Coronary artery (tissue), 2 donors: Measurements from ENCODE around the gene UTF1.

Source experiments
- DNase-seq: peaks from one replicate; pipeline ENCODE4 v3.0.0-alpha.2; 2017; ENCODE audit warnings: low spot score
- H3K27ac ChIP-seq, 2 donors: fragments of 200-600 bp; sonication (generic); one replicate each; pipeline ENCODE4 v1.5.1; 2016 to 2019
- H3K4me3 ChIP-seq: fragments of 200-600 bp; sonication (generic); 2 replicates; pipeline ENCODE4 v1.5.1; 2016; ENCODE audit warnings: mild to moderate bottlenecking, moderate library complexity
- TF ChIP-seq, protein P1 (sequence below): fragments of 200-600 bp; sonication (generic); IDR thresholded peaks from one replicate; pipeline ENCODE4 v1.5.1; 2019; ENCODE audit warnings: antibody characterized with exemption

UTF1 gene, protein sequence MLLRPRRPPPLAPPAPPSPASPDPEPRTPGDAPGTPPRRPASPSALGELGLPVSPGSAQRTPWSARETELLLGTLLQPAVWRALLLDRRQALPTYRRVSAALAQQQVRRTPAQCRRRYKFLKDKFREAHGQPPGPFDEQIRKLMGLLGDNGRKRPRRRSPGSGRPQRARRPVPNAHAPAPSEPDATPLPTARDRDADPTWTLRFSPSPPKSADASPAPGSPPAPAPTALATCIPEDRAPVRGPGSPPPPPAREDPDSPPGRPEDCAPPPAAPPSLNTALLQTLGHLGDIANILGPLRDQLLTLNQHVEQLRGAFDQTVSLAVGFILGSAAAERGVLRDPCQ

DNA sequence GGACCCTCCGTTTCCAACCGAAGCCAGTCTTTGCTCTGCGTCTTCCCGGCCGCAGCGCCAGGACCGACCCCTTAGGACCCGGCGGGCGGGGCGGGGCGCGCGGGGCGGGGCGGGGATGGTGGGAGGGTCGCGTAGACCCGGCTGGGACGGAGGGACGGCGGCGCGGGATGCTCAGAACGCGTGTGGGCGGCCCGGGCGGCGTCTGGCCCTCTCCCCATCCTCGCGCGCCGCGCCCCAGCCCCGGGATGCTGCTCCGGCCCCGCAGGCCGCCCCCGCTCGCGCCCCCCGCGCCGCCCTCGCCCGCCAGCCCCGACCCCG is at the start of gene UTF1:
Gene UTF1 (plus strand): TSS at position 174 of the 318 bp plus-strand sequence. CDS start 72 bp downstream, at position 246.
- TF ChIP-seq, protein P1, sequence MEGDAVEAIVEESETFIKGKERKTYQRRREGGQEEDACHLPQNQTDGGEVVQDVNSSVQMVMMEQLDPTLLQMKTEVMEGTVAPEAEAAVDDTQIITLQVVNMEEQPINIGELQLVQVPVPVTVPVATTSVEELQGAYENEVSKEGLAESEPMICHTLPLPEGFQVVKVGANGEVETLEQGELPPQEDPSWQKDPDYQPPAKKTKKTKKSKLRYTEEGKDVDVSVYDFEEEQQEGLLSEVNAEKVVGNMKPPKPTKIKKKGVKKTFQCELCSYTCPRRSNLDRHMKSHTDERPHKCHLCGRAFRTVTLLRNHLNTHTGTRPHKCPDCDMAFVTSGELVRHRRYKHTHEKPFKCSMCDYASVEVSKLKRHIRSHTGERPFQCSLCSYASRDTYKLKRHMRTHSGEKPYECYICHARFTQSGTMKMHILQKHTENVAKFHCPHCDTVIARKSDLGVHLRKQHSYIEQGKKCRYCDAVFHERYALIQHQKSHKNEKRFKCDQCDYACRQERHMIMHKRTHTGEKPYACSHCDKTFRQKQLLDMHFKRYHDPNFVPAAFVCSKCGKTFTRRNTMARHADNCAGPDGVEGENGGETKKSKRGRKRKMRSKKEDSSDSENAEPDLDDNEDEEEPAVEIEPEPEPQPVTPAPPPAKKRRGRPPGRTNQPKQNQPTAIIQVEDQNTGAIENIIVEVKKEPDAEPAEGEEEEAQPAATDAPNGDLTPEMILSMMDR: no peak
- no peak within 1 kb of the TSS for H3K27ac ChIP-seq
- DNase-seq: no peak
- peak within 1 kb of the TSS; percentile 60 for H3K4me3 ChIP-seq

DNA sequence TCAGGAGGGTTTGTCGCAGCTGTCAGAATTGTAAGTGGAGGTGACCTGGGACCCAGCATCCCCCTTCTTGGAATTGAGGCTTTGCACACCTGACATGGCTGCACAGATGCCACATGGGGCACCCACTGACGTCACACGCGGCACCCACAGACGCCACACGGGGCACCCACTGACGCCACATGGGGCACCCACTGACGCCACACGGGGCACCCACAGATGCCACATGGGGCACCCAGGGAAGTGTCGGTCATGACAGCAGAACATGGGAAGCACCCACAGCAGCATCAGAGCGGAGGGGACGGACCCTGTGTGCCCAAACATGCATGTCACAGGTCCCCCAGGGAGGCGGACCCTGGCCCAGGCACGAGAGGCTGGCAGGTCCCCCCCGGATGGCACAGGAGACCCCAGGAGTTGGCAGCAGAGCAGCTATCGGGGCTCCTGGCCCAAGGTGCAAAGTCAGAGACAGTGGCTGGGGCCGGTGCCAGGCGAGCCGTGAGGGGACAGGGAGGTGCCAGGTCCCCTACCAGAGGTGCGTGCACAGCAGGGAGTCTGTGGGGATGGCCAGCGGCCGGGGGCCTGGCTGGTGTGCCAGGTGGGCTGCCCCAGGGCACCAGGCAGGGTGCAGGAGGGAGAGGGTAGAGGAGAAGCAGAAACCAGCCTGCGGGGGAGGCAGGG is 48.9 kb upstream of the UTF1 start:
- DNase-seq: no peak
- Histone ChIP-seq H3K4me3 (no peak overlapping the region), H3K27ac (no peak overlapping the region)
- TF ChIP-seq, protein P1: no peak

DNA sequence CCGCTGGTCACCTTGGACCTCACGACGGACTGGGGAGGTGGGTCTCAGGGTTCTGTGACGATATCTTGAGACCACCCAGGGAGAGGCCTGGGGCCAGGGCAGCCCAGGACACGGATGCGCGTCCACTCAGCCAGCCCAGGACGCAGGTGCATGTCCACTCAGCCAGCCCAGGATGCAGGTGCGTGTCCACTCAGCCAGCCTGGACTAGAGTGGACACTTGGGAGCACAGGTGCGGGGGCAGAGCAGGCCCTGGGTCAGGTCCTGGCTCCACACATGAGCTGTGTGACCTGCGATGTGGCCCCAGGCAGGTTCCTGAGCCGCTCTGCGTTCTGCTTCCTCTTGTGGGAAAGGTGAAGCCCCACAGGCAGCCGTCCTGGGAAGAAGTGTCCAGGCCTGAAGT is 47.8 kb upstream of the UTF1 start:
- Histone ChIP-seq H3K4me3 (no peak overlapping the region), H3K27ac (no peak overlapping the region)
- DNase-seq: no peak
- TF ChIP-seq, protein P1: no peak

DNA sequence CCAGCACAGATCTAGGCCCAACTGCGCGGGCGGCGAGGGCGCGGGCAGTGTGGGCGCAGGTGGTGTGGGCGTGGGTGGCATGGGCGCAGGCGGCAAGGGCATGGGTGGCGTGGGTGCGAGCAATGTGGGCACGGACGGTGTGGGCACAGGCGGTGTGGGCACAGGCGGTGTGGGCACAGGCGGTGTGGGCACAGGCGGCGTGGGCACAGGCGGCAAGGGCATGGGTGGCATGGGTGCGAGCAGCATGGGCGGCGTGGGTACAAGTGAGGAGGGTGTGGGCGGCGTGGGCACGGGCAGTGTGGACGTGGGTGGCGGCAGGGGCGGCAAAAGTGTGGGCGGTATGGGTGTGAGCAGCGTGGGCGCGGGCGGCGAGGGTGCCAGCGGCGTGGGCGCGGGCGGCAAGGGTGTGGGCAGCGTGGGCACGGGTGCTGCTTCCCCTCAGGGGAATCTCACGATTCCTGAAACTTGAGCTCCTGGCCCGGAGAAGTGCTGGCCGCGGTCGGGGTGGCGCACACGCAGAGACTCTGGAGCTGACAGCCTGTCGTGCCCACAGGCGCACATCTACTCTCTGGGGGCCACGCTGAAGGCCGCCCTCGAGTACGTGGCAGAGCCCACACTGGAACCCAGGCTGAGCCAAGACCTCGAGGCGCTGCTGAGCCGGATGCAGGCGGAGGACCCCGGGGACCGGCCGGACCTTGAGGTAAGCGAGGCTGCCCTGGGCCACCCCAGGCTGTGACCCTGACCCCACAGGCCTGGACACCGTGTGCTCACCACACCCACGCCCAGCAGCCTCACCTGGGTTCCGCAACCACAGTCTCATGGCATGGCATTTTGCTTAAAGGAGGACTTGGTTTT is 47.0 kb upstream of the UTF1 start:
- TF ChIP-seq, protein P1: no peak
- no peak for DNase-seq
- H3K27ac ChIP-seq: no peak overlapping the region
- H3K4me3 ChIP-seq: no peak overlapping the region

DNA sequence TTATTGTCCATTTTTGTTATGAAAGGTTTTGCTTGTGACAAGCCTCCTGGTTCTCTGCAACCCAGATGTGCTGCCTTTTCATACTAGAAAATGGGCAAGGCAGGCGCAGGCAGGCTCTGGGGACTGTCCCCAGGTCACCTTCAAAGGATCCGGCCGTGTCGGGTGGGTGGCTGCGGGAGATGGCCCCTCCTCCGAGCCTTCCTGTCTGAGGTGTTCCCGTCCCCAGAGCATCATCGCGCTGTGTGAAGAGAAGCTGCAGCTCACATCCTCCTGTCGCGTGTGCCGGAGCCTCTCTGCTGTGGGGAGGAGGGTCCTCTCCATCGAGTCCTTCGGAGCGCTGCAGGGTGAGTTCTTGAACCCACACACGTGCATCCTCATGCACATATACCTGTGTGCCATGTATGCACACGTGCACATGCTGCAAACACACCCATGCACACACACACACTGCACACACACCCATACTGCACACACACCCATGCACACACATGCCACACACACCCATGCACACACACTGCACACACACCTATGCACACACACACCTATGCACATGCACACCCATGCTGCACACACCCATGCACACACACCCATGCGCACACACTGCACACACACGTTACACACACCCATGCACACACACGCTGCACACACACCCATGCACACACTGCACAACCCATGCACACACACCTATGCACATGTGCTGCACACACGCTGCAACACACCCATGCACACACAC is 46.2 kb upstream of the UTF1 start:
- Histone ChIP-seq H3K4me3 (no peak overlapping the region), H3K27ac (no peak overlapping the region)
- no peak for DNase-seq
- TF ChIP-seq, protein P1: no peak

DNA sequence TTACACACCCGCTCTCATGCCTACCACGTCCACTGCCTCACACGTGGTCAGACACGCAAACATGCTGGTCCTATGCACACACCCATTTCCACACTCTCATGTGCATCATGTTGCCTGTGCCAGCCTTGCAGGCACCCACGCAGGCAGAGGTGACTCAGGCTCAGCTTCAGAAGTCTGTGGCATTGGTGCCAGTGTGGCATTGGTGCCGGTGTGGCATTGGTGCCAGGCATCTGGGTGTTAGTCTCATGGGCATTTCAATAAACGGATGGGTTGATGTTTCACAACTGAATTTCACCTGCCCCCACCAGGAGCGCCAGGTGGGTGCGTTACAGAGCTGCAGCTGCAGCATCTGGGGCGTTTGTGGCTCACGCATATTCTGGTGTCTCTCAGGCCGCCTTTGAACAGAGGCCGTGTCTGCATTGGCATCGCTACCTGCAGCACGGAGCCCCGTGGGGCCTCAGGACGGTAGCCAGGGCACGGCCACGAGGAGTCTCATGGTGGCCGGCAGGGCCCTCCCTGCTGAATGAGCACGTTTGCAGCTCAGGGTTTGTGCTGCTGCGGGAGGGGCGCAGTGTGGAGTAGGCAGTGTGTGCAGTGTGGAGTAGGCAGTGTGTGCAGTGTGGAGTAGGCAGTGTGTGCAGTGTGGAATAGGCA is 45.3 kb upstream of the UTF1 start:
- Histone ChIP-seq H3K4me3 (no peak overlapping the region), H3K27ac (no peak overlapping the region)
- TF ChIP-seq, protein P1: no peak
- DNase-seq: no peak
